Panc1 (cell line): Measurements from ENCODE around the gene SPIRE1.

ENCODE experiments used
- CTCF ChIP-seq: fragments of 450-650 bp; IDR thresholded peaks from 2 replicates; pipeline ENCODE4 v1.5.1; 2017; ENCODE audit warnings: mild to moderate bottlenecking
- POLR2AphosphoS5 ChIP-seq: IDR thresholded peaks from 2 replicates; pipeline ENCODE4 v1.6.1; 2012; ENCODE audit warnings: mild to moderate bottlenecking, low read depth, low read length, moderate library complexity
- REST ChIP-seq, 2 experiments: IDR thresholded peaks; 2 replicates each; pipeline ENCODE4 v1.6.1; 2011 to 2012; ENCODE audit warnings: low read depth in 2 of 2, control low read depth in 1 of 2, low read length in 1 of 2, mild to moderate bottlenecking in 1 of 2, moderate library complexity in 1 of 2; ENCODE audit not compliant: insufficient read depth in 1 of 2
- SIN3A ChIP-seq: IDR thresholded peaks from 2 replicates; pipeline ENCODE4 v1.6.1; 2012; ENCODE audit warnings: low read depth, mild to moderate bottlenecking, low read length, moderate library complexity, borderline replicate concordance; ENCODE audit not compliant: insufficient read depth

GRCh38 chr18:12556946-12557806 lies 100.7 kb downstream of the SPIRE1 start:
- no peak for TF ChIP-seq CTCF
- TF ChIP-seq SIN3A: no peak
- no peak for TF ChIP-seq POLR2AphosphoS5
- no peak for TF ChIP-seq REST (IDR thresholded peaks at IDR 0.05; ENCODE audit: insufficient read depth in 1 of 2, low read depth in 2 of 2, low read length in 1 of 2)
